PC-9 (cell line): ENCODE results near the gene ALK. TPM values are rescaled to one million over a fixed set of nuclear protein-coding genes. Genes with fewer than 3 reads are reported as not detected.

Experiments used
- BruUV-seq: library from RNA; stranded (reverse); fragments of 400-500 nt; replicated peaks from 2 replicates; lab custom pipeline; 2021; lab: Mats Ljungman, UMichigan
- CTCF ChIA-PET: fragments of 300-600 bp; sonication (Branson Sonifier 250); formaldehyde crosslinking; loops from one replicate; lab custom pipeline; 2022; ENCODE audit warnings: antibody characterized with exemption; lab: Charles Lee
- POLR2A ChIA-PET: fragments of 300-600 bp; sonication (Branson Sonifier 250); formaldehyde crosslinking; loops from one replicate; lab custom pipeline; 2022; ENCODE audit warnings: antibody characterized with exemption; ENCODE audit not compliant: unreplicated experiment; lab: Charles Lee
- DNase-seq, 2 experiments: peaks; one replicate each; pipeline versions ENCODE4 v3.0.0 to v3.0.0-alpha.2; 2015 to 2022; ENCODE audit warnings: mixed read lengths in 1 of 2
- H2AFZ ChIP-seq: fragments of 200-600 bp; sonication (generic); 2 replicates; pipeline ENCODE4 v1.8.1; 2017; ENCODE audit warnings: antibody characterized with exemption
- H3F3A ChIP-seq: fragments of 200-600 bp; sonication (generic); 2 replicates; pipeline ENCODE4 v1.8.1; 2017; ENCODE audit warnings: antibody characterized with exemption, mild to moderate bottlenecking, low read depth; ENCODE audit not compliant: insufficient read depth
- H3K27ac ChIP-seq: fragments of 200-600 bp; sonication (generic); 2 replicates; pipeline ENCODE4 v1.6.1; 2016; ENCODE audit warnings: mixed run types
- H3K27me3 ChIP-seq: fragments of 200-600 bp; sonication (generic); 2 replicates; pipeline ENCODE4 v1.6.1; 2016; ENCODE audit warnings: low read depth, mixed run types; ENCODE audit not compliant: insufficient read depth
- H3K36me3 ChIP-seq: fragments of 200-600 bp; sonication (generic); 2 replicates; pipeline ENCODE4 v1.6.1; 2016; ENCODE audit warnings: low read depth, mixed run types
- H3K4me1 ChIP-seq: fragments of 200-600 bp; sonication (generic); replicated peaks from 2 replicates; pipeline ENCODE4 v1.6.1; 2016; ENCODE audit warnings: mixed run types; ENCODE audit not compliant: insufficient read depth
- H3K4me2 ChIP-seq: fragments of 200-600 bp; sonication (generic); 2 replicates; pipeline ENCODE4 v1.6.1; 2017; ENCODE audit warnings: mixed run types
- H3K4me3 ChIP-seq: fragments of 200-600 bp; sonication (generic); 2 replicates; pipeline ENCODE4 v1.6.1; 2016; ENCODE audit warnings: mixed run types
- H3K79me2 ChIP-seq: fragments of 200-600 bp; sonication (generic); 2 replicates; pipeline ENCODE4 v1.6.1; 2017; ENCODE audit warnings: low read depth, mixed run types
- H3K9me2 ChIP-seq: fragments of 200-600 bp; sonication (generic); 2 replicates; pipeline ENCODE4 v1.8.1; 2017; ENCODE audit warnings: mild to moderate bottlenecking; ENCODE audit not compliant: insufficient read depth
- H3K9me3 ChIP-seq: fragments of 200-600 bp; sonication (generic); 2 replicates; pipeline ENCODE4 v1.8.1; 2016; ENCODE audit warnings: low read depth; ENCODE audit not compliant: insufficient read depth
- H4K20me1 ChIP-seq: fragments of 200-600 bp; sonication (generic); 2 replicates; pipeline ENCODE4 v1.8.1; 2017; ENCODE audit not compliant: insufficient read depth
- EZH2 ChIP-seq: fragments of 200-600 bp; sonication (generic); IDR thresholded peaks from 2 replicates; pipeline ENCODE4 v1.8.0; 2017; ENCODE audit warnings: antibody characterized with exemption, low read depth
- intact Hi-C: fragments of 100-400 bp; cut with micrococcal nuclease; formaldehyde crosslinking; loops from one replicate; pipeline ENCODE4 v1.10.0; 2022; ENCODE audit not compliant: unreplicated experiment
- total RNA-seq: library from RNA; stranded (reverse); gene quantifications from 2 replicates; pipeline ENCODE4 v1.2.3, GENCODE V29; 2021
- TF ChIP-seq, protein P1 (sequence below): fragments of 200-600 bp; sonication (generic); conservative IDR thresholded peaks from 2 replicates; pipeline ENCODE4 v1.6.1; 2017; ENCODE audit warnings: mixed run types, antibody characterized with exemption, mild to moderate bottlenecking, moderate library complexity

ALK gene
- total RNA-seq, 1 experiment from 2014 or later: not detected

DNA sequence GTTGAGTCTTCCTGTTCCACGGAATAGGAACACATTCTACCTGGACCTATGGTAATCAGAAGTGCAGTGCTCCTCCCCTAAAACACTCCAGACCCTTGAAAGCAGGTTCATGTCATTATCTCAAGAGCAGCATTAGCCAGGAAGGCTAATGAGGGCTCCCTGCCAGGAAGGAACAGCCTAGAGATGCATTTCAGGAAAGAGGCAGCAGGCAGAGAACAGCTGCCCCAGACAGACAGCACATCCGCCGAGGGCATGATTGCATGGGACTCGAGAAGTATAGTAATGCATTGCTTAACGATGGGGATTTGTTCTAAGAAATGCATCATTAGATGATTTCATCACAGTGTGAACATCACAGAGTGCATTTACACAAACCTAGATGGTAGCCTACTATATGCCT lies 171.5 kb downstream of the ALK start:
- H3K4me1 ChIP-seq: no peaks in the 10 kb centered on the region
- CTCF ChIA-PET: no interaction called here
- H4K20me1 ChIP-seq: no peaks in the 10 kb centered on the region
- H3K9me3 ChIP-seq: no peaks in the 10 kb centered on the region
- H3K9me2 ChIP-seq: no peaks in the 10 kb centered on the region
- TF ChIP-seq EZH2: no peak
- TF ChIP-seq, protein P1, sequence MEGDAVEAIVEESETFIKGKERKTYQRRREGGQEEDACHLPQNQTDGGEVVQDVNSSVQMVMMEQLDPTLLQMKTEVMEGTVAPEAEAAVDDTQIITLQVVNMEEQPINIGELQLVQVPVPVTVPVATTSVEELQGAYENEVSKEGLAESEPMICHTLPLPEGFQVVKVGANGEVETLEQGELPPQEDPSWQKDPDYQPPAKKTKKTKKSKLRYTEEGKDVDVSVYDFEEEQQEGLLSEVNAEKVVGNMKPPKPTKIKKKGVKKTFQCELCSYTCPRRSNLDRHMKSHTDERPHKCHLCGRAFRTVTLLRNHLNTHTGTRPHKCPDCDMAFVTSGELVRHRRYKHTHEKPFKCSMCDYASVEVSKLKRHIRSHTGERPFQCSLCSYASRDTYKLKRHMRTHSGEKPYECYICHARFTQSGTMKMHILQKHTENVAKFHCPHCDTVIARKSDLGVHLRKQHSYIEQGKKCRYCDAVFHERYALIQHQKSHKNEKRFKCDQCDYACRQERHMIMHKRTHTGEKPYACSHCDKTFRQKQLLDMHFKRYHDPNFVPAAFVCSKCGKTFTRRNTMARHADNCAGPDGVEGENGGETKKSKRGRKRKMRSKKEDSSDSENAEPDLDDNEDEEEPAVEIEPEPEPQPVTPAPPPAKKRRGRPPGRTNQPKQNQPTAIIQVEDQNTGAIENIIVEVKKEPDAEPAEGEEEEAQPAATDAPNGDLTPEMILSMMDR: no peak
- POLR2A ChIA-PET: no interaction called here
- peaks cover 28% of the 10 kb centered on the region for H3K27me3 ChIP-seq
- no peaks in the 10 kb centered on the region for H3K79me2 ChIP-seq
- no peaks in the 10 kb centered on the region for H3K36me3 ChIP-seq
- H2AFZ ChIP-seq: no peak overlapping the region
- H3K4me3 ChIP-seq: no peak overlapping the region
- intact Hi-C loops: no loop called here
- no peak for DNase-seq
- no peak overlapping the region for H3K27ac ChIP-seq
- no peaks in the 10 kb centered on the region for H3F3A ChIP-seq
- BruUV-seq: no TSS peak
- H3K4me2 ChIP-seq: no peak overlapping the region

DNA sequence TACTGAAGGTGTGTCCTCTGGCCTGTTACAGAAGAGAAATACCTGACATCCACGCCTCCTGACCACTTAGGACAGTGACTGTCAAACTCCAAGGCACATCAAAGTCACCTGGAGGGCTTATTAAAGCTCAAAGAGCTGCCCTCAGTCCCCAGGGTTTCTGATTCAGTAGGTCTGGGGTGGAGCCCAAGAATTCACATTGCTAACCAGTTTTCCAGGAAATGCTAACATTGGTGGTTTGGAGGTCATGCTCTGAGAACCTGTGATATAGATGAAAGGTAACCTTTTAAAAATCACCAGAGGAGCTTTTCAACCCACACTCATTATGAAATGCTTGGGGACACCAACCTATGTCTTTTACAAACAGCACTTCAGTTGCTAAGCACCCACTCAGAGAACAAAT lies 172.3 kb downstream of the ALK start:
- Histone ChIP-seq H4K20me1 (no peaks in the 10 kb centered on the region), H3K4me1 (no peaks in the 10 kb centered on the region), H3K27ac (no peak overlapping the region), H3K9me2 (no peaks in the 10 kb centered on the region), H2AFZ (no peak overlapping the region), H3K9me3 (no peaks in the 10 kb centered on the region), H3K4me3 (no peak overlapping the region), H3K4me2 (no peak overlapping the region), H3K36me3 (no peaks in the 10 kb centered on the region), H3F3A (no peaks in the 10 kb centered on the region), H3K79me2 (no peaks in the 10 kb centered on the region), H3K27me3 (peaks cover 23% of the 10 kb centered on the region)
- no peak for DNase-seq
- ChIA-PET CTCF (no interaction called here), POLR2A (no interaction called here)
- intact Hi-C loops: no loop called here
- no TSS peak for BruUV-seq
- no peak for TF ChIP-seq EZH2
- TF ChIP-seq, protein P1: no peak

DNA sequence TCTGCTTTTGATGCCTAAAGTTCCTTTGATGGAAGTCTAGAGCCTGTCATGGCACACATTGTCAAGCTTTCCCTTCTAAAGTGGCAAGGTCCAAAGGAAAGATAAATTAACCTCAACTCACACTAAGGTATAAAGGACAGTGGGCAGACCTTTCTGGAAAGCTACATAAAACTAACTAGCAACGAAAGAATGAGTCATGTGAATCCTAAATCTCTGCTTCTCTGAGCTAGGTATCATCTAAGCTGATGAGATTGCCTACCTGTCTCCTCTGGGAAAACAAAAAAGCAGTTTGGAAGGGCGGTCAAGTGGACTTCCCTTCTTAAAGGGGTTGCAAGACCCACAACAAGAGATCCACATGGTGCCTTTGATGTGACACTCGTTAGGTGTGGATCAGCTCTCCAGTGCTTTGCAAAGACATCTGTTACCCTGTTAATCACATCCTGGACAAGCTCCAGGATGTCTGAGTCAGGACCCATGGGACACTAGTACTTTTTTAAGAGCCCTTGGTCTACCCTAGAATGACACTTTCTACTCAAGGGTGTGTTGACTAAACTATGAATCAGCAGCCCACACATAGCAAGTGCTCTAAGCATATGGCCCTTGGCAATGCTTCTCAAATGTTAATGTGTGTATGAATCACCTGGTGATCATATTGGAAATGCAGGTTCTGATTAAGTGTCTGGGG lies 173.5 kb downstream of the ALK start:
- Histone ChIP-seq H3K27me3 (peaks cover 13% of the 10 kb centered on the region), H3K9me3 (no peaks in the 10 kb centered on the region), H3F3A (no peaks in the 10 kb centered on the region), H3K4me2 (no peak overlapping the region), H3K4me1 (no peaks in the 10 kb centered on the region), H3K36me3 (no peaks in the 10 kb centered on the region), H3K9me2 (no peaks in the 10 kb centered on the region), H3K27ac (no peak overlapping the region), H2AFZ (no peak overlapping the region), H3K79me2 (no peaks in the 10 kb centered on the region), H4K20me1 (no peaks in the 10 kb centered on the region), H3K4me3 (no peak overlapping the region)
- TF ChIP-seq, protein P1: no peak
- no peak for TF ChIP-seq EZH2
- BruUV-seq: no TSS peak
- ChIA-PET CTCF (no interaction called here), POLR2A (no interaction called here)
- intact Hi-C loops: no loop called here
- DNase-seq: peak in 1 of 2 experiments; percentile 79
